GM12878 (cell line): ENCODE data around the gene RNASE13. TPM values are rescaled to one million over a fixed set of nuclear protein-coding genes. Genes with fewer than 3 reads are reported as not detected.

Experiments used
- ATAC-seq: fragments of 200-7000 bp; cut with Tn5 transposase; 3 replicates; pipeline ENCODE4 v1.9.1; 2020; ENCODE audit warnings: mild to moderate bottlenecking, moderate library complexity
- BruUV-seq: library from RNA; stranded (reverse); fragments of 400-500 nt; replicated peaks from 2 replicates; lab custom pipeline; 2021; lab: Mats Ljungman, UMichigan
- CTCF ChIA-PET: fragments of 300-600 bp; sonication (Branson Sonifier 250); formaldehyde crosslinking; extraction: SDS; loops from one replicate; lab custom pipeline; 2021; ENCODE audit warnings: inconsistent platforms; lab: Yijun Ruan, JAX
- POLR2A ChIA-PET: fragments of 350-600 bp; formaldehyde crosslinking; extraction: SDS; loops from one replicate; lab custom pipeline; 2021; ENCODE audit warnings: inconsistent platforms; lab: Charles Lee
- RAD21 ChIA-PET: fragments of 300-600 bp; sonication (Branson Sonifier 250); formaldehyde crosslinking; loops from one replicate; lab custom pipeline; 2023; ENCODE audit warnings: antibody characterized with exemption; ENCODE audit not compliant: unreplicated experiment; lab: Charles Lee
- SMC1A ChIA-PET: fragments of 300-600 bp; sonication (Branson Sonifier 250); formaldehyde crosslinking; loops from one replicate; lab custom pipeline; 2023; ENCODE audit not compliant: unreplicated experiment, uncharacterized antibody; lab: Charles Lee
- DNase-seq: peaks from one replicate; pipeline ENCODE4 v3.0.0-alpha.2; 2011; ENCODE audit warnings: low read depth, low spot score
- FAIRE-seq: peaks from 3 replicates; lab custom pipeline; 2011; peaks lifted over from hg19 to GRCh38; lab: Jason Lieb, UNC
- H2AFZ ChIP-seq: 2 replicates; pipeline ENCODE4 v1.6.0; 2011; ENCODE audit warnings: low read depth, low read length, control low read depth; ENCODE audit not compliant: control insufficient read depth
- H3K27ac ChIP-seq: 2 replicates; pipeline ENCODE4 v1.5.1; 2011; ENCODE audit warnings: control low read depth; ENCODE audit not compliant: control insufficient read depth, insufficient read depth
- H3K27me3 ChIP-seq, 2 experiments: replicated peaks in 1 of 2; 2 replicates each; pipeline versions ENCODE4 v1.6.0 to v1.6.1; 2011; ENCODE audit warnings: low read length in 1 of 2; ENCODE audit not compliant: control insufficient read depth in 2 of 2, insufficient read depth in 2 of 2
- H3K36me3 ChIP-seq, 2 experiments: 2 replicates each; pipeline ENCODE4 v1.5.1; 2011; ENCODE audit warnings: low read length in 1 of 2; ENCODE audit not compliant: control insufficient read depth in 2 of 2, insufficient read depth in 2 of 2
- H3K4me1 ChIP-seq: 2 replicates; pipeline ENCODE4 v1.6.1; 2011; ENCODE audit warnings: mild to moderate bottlenecking, low read length, moderate library complexity, mixed read lengths; ENCODE audit not compliant: control insufficient read depth, insufficient read depth
- H3K4me2 ChIP-seq: 2 replicates; pipeline ENCODE4 v1.6.0; 2011; ENCODE audit warnings: control low read depth; ENCODE audit not compliant: control insufficient read depth, insufficient read depth
- H3K4me3 ChIP-seq: fragments of 200-600 bp; sonication (generic); 2 replicates; pipeline ENCODE4 v1.5.1; 2016
- H3K79me2 ChIP-seq: 2 replicates; pipeline ENCODE4 v1.6.0; 2011; ENCODE audit warnings: low read length; ENCODE audit not compliant: control insufficient read depth, insufficient read depth
- H3K9ac ChIP-seq: 2 replicates; pipeline ENCODE4 v1.8.0; 2011; ENCODE audit warnings: low read length, control low read depth, mixed read lengths; ENCODE audit not compliant: control insufficient read depth, insufficient read depth
- H3K9me3 ChIP-seq: replicated peaks from 3 replicates; pipeline ENCODE4 v1.5.1; 2011; ENCODE audit warnings: mild to moderate bottlenecking, low read length; ENCODE audit not compliant: control insufficient read depth, insufficient read depth
- H4K20me1 ChIP-seq: 2 replicates; pipeline ENCODE4 v1.6.0; 2011; ENCODE audit not compliant: control insufficient read depth, insufficient read depth
- CEBPB ChIP-seq, 2 experiments: fragments of 150-350 bp in 1 of 2; IDR thresholded peaks; 2 replicates each; pipeline ENCODE4 v1.6.1; 2012 to 2014; ENCODE audit warnings: low read depth in 2 of 2, low read length in 2 of 2, borderline replicate concordance in 1 of 2, inconsistent platforms in 1 of 2
- EGR1 ChIP-seq, 2 experiments: IDR thresholded peaks; 1 replicate in 1 of 2; 2 replicates in 1 of 2; pipeline ENCODE4 v1.6.1; 2011 to 2012; ENCODE audit warnings: low read depth in 2 of 2, low read length in 2 of 2, borderline replicate concordance in 1 of 2, mild to moderate bottlenecking in 1 of 2, moderate library complexity in 1 of 2
- ESRRA ChIP-seq: IDR thresholded peaks from 2 replicates; pipeline ENCODE4 v1.6.1; 2012; ENCODE audit warnings: mild to moderate bottlenecking, low read length, improper control_type of control experiment
- HDAC6 ChIP-seq: fragments of 200-600 bp; sonication (generic); IDR thresholded peaks from one replicate; pipeline ENCODE4 v1.8.0; 2017; ENCODE audit warnings: antibody characterized with exemption; ENCODE audit not compliant: unreplicated experiment
- HDGF ChIP-seq: fragments of 450-650 bp; IDR thresholded peaks from 2 replicates; pipeline ENCODE4 v1.6.1; 2016; ENCODE audit warnings: antibody characterized with exemption
- MYC ChIP-seq: IDR thresholded peaks from 2 replicates; pipeline ENCODE4 v1.6.1; 2011; ENCODE audit warnings: mild to moderate bottlenecking, low read length, moderate library complexity, inconsistent platforms; ENCODE audit not compliant: insufficient read depth, insufficient replicate concordance, insufficient read length, severe bottlenecking
- NR2F1 ChIP-seq: fragments of 450-650 bp; conservative IDR thresholded peaks from 2 replicates; pipeline ENCODE4 v1.6.1; 2017; ENCODE audit warnings: mild to moderate bottlenecking
- RAD51 ChIP-seq: fragments of 450-650 bp; IDR thresholded peaks from 2 replicates; pipeline ENCODE4 v1.6.1; 2016; ENCODE audit warnings: moderate library complexity, mild to moderate bottlenecking, inconsistent platforms
- SREBF2 ChIP-seq: IDR thresholded peaks from 2 replicates; pipeline ENCODE4 v1.6.1; 2012; ENCODE audit warnings: mild to moderate bottlenecking, low read length
- SUPT20H ChIP-seq: IDR thresholded peaks from 2 replicates; pipeline ENCODE4 v1.6.1; 2011; ENCODE audit warnings: low read depth, mild to moderate bottlenecking, low read length, moderate library complexity, borderline replicate concordance; ENCODE audit not compliant: control insufficient read depth
- YBX1 ChIP-seq: fragments of 450-650 bp; IDR thresholded peaks from 2 replicates; pipeline ENCODE4 v1.6.1; 2016; ENCODE audit warnings: antibody characterized with exemption
- ZNF24 ChIP-seq: fragments of 450-650 bp; IDR thresholded peaks from 2 replicates; pipeline ENCODE4 v1.6.1; 2017; ENCODE audit warnings: antibody characterized with exemption, mild to moderate bottlenecking
- ZNF384 ChIP-seq: IDR thresholded peaks from 2 replicates; pipeline ENCODE4 v1.6.1; 2012; ENCODE audit warnings: low read depth, mild to moderate bottlenecking, low read length, improper control_type of control experiment, borderline replicate concordance
- ZSCAN29 ChIP-seq: fragments of 450-650 bp; IDR thresholded peaks from 2 replicates; pipeline ENCODE4 v1.6.1; 2017; ENCODE audit warnings: mild to moderate bottlenecking, moderate library complexity
- WGBS: methylation state at CpG from one replicate; pipeline ENCODE4 v1.1.6; 2016; ENCODE audit warnings: low lambda C conversion rate; ENCODE audit not compliant: insufficient replicate concordance, insufficient coverage; ENCODE audit errors: missing lambda C conversion rate; 5-methylcytosine and 5-hydroxymethylcytosine counted together
- in situ Hi-C: fragments of 300-500 bp; cut with MboI; formaldehyde crosslinking; loops from 9 replicates; pipeline ENCODE4 v1.14.3; 2018; ENCODE audit warnings: mixed read lengths
- intact Hi-C: fragments of 100-400 bp; cut with micrococcal nuclease; formaldehyde crosslinking; loops from one replicate; pipeline ENCODE4 v1.14.2; 2022; ENCODE audit not compliant: unreplicated experiment
- polyA plus RNA-seq, 11 experiments: library from polyadenylated mRNA; depleted of rRNA in 4 of 11; unstranded in 6 of 11; stranded (reverse) in 5 of 11; fragments of >200 nt; fragmentation: Nextera tagmentation in 4 of 11; fragmentation: Illumina TruSeq in 1 of 11; extraction: Ambion mirVana in 4 of 11; extraction: Trizol in 1 of 11; gene quantifications; 1 replicate in 1 of 11; 2 replicates in 10 of 11; pipeline versions ENCODE4 v1.2.1 to v1.2.3, GENCODE V29; 2011 to 2016; ENCODE audit warnings: inconsistent platforms in 2 of 11, missing spikeins in 2 of 11, low read depth in 1 of 11
- total RNA-seq, 4 experiments: library from RNA; depleted of rRNA in 3 of 4; stranded (reverse); fragments of >200 nt in 3 of 4; fragmentation: Illumina TruSeq in 1 of 4; extraction: Trizol in 1 of 4; gene quantifications; 2 replicates each; pipeline versions ENCODE4 v1.2.1 to v1.2.3, GENCODE V29; 2013 to 2021
- TF ChIP-seq, protein P1 (sequence below): IDR thresholded peaks from 2 replicates; pipeline ENCODE4 v1.6.1; 2012; ENCODE audit warnings: low read depth, low read length, improper control_type of control experiment

RNASE13 gene
- total and polyA plus RNA-seq, 10 of the 15 experiments (the other 5 are each of a cell fraction or from before 2014, with no cell fraction given): not detected

DNA sequence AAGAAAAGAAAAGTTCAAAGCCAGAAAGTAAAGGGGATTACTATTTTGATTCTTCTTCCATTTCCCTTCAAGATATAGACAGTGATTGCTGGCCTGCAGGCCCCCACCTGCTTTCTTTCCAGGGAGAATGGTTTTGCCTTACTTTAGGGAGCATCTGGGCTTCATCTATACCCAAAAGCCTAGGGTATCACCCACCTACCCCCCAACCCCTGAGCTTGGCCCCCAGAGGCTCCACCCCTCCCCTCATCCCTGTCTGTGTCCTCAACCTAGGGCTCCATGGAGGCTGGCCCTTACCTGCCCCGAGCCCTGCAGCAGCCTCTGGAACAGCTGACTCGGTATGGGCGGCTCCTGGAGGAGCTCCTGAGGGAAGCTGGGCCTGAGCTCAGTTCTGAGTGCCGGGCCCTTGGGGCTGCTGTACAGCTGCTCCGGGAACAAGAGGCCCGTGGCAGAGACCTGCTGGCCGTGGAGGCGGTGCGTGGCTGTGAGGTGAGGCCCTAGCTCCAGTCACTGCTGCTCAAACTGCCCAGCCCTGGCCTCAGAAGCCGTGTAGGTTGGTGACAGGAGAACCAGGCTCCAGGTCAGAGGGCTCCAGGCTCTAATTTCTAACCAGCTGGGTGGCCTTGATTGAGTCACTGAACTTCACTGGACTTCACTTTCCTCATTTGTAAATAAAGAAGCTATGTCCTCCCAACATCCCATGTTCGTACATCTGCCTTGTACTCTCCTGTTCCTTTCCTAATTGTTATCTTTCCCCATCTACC is 49.1 kb upstream of the RNASE13 start:
- no peak overlapping the region for H3K9ac ChIP-seq
- no TSS peak for BruUV-seq
- H3K27ac ChIP-seq: no peak overlapping the region
- H3K9me3 ChIP-seq: no peaks in the 10 kb centered on the region
- POLR2A ChIA-PET: no interaction called here
- no peak for DNase-seq
- H4K20me1 ChIP-seq: no peaks in the 10 kb centered on the region
- SMC1A ChIA-PET: interaction anchor here (1.6 kb wide), 1 partner anchor 69 kb away, joined by 4 read pairs; no protein-coding TSS in a partner anchor
- no peaks in the 10 kb centered on the region for H3K36me3 ChIP-seq
- no peaks in the 10 kb centered on the region for H3K79me2 ChIP-seq
- WGBS: 29% methylated on average over 11 of the region's 11 CpGs
- in situ Hi-C loops: no loop called here
- H3K4me1 ChIP-seq: no peaks in the 10 kb centered on the region
- H3K4me2 ChIP-seq: no peak overlapping the region
- H3K4me3 ChIP-seq: no peak overlapping the region
- CTCF ChIA-PET: interaction anchor here (0.9 to 2.4 kb wide), 6 partner anchors 9 to 78 kb away, joined by 3 to 14 read pairs (median 8); no protein-coding TSS in a partner anchor
- no peak overlapping the region for H2AFZ ChIP-seq
- ATAC-seq: no peak
- RAD21 ChIA-PET: no interaction called here
- FAIRE-seq: no peak
- intact Hi-C loops: no loop called here
- peaks cover 0 to 2% of the 10 kb centered on the region in 2 experiments; a peak in 1 of 4 replicates for H3K27me3 ChIP-seq
- no peak for TF ChIP-seq NR2F1
- TF ChIP-seq SREBF2: no peak
- TF ChIP-seq CEBPB (IDR thresholded peaks at IDR 0.05; ENCODE audit: borderline replicate concordance in 1 of 2, low read depth in 2 of 2, low read length in 2 of 2): no peak
- TF ChIP-seq, protein P1, sequence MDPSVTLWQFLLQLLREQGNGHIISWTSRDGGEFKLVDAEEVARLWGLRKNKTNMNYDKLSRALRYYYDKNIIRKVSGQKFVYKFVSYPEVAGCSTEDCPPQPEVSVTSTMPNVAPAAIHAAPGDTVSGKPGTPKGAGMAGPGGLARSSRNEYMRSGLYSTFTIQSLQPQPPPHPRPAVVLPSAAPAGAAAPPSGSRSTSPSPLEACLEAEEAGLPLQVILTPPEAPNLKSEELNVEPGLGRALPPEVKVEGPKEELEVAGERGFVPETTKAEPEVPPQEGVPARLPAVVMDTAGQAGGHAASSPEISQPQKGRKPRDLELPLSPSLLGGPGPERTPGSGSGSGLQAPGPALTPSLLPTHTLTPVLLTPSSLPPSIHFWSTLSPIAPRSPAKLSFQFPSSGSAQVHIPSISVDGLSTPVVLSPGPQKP: no peak
- no peak for TF ChIP-seq HDGF
- TF ChIP-seq ESRRA: no peak
- no peak for TF ChIP-seq SUPT20H
- no peak for TF ChIP-seq RAD51
- TF ChIP-seq MYC: no peak
- TF ChIP-seq HDAC6: no peak
- no peak for TF ChIP-seq ZSCAN29
- TF ChIP-seq ZNF384: no peak
- no peak for TF ChIP-seq ZNF24
- no peak for TF ChIP-seq EGR1 (IDR thresholded peaks at IDR 0.05; ENCODE audit: borderline replicate concordance in 1 of 2, low read depth in 2 of 2, low read length in 2 of 2)
- TF ChIP-seq YBX1: no peak
